C4-2B (cell line): Measurements from ENCODE around the gene LRRC8B.
"Not testable (repeated sequence)": the region's sequence is repeated elsewhere in the genome, so short reads cannot be mapped to it uniquely, and the experiment has no call there.

Experiments used
- H3K27ac ChIP-seq: fragments of 450-650 bp; 2 replicates; pipeline ENCODE4 v1.5.1; 2017
- ZFX ChIP-seq: fragments of 450-650 bp; IDR thresholded peaks from 2 replicates; pipeline ENCODE4 v1.6.1; 2017
- TF ChIP-seq, protein P1 (sequence below): fragments of 450-650 bp; conservative IDR thresholded peaks from 2 replicates; pipeline ENCODE4 v1.5.1; 2017; ENCODE audit warnings: mild to moderate bottlenecking

Gene LRRC8B

GRCh38 chr1:89487972-89488371, 36.7 kb upstream of the LRRC8B start:
- no peak for TF ChIP-seq ZFX
- TF ChIP-seq, protein P1, sequence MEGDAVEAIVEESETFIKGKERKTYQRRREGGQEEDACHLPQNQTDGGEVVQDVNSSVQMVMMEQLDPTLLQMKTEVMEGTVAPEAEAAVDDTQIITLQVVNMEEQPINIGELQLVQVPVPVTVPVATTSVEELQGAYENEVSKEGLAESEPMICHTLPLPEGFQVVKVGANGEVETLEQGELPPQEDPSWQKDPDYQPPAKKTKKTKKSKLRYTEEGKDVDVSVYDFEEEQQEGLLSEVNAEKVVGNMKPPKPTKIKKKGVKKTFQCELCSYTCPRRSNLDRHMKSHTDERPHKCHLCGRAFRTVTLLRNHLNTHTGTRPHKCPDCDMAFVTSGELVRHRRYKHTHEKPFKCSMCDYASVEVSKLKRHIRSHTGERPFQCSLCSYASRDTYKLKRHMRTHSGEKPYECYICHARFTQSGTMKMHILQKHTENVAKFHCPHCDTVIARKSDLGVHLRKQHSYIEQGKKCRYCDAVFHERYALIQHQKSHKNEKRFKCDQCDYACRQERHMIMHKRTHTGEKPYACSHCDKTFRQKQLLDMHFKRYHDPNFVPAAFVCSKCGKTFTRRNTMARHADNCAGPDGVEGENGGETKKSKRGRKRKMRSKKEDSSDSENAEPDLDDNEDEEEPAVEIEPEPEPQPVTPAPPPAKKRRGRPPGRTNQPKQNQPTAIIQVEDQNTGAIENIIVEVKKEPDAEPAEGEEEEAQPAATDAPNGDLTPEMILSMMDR, result no peak
- H3K27ac ChIP-seq, result no peak overlapping the region

- no peak for TF ChIP-seq ZFX
- TF ChIP-seq, protein P1, result no peak
- H3K27ac ChIP-seq, result no peak overlapping the region
Measured at GRCh38 chr1:89489047-89489729, 35.4 kb upstream of the LRRC8B start.

GRCh38 chr1:89490389-89490788, 34.2 kb upstream of the LRRC8B start:
- TF ChIP-seq, protein P1, result no peak
- TF ChIP-seq ZFX, result no peak
- H3K27ac ChIP-seq, result no peak overlapping the region

GRCh38 chr1:89499320-89499719, 25.3 kb upstream of the LRRC8B start:
- no peak for TF ChIP-seq ZFX
- no peak overlapping the region for H3K27ac ChIP-seq

- TF ChIP-seq, protein P1, result no peak
- TF ChIP-seq ZFX, result no peak
- no peak overlapping the region for H3K27ac ChIP-seq
Measured at GRCh38 chr1:89502042-89502441, 22.6 kb upstream of the LRRC8B start.

- no peak for TF ChIP-seq ZFX
- TF ChIP-seq, protein P1, result no peak
- no peak overlapping the region for H3K27ac ChIP-seq
Measured at GRCh38 chr1:89502895-89503294, 21.7 kb upstream of the LRRC8B start.

- H3K27ac ChIP-seq, result no peak overlapping the region
- TF ChIP-seq, protein P1, result no peak
- no peak for TF ChIP-seq ZFX
Measured at GRCh38 chr1:89503690-89504089, 20.9 kb upstream of the LRRC8B start.

DNA sequence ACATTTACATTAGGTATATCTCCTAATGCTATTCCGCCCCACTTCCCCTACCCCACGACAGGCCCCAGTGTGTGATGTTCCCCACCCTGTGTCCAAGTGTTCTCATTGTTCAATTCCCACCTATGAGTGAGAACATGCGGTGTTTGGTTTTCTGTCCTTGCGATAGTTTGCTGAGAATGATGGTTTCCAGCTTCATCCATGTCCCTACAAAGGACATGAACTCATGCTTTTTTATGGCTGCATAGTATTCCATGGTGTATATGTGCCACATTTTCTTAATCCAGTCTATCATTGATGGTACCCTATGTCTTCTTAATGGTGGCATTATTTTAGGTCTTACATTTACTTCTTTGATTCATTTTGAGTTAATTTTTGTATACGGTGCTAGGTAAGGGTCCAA, 14.6 kb upstream of the LRRC8B start:
- H3K27ac ChIP-seq, result not testable (repeated sequence)
